GM23248 (cell line): ENCODE measurements around the gene EARS2. TPM values are rescaled to one million over a fixed set of nuclear protein-coding genes. Genes with fewer than 3 reads are reported as not detected.

ENCODE experiments used
- DNase-seq: peaks from one replicate; pipeline ENCODE4 v3.0.0-alpha.2; 2015
- H2AFZ ChIP-seq: fragments of 200-600 bp; sonication (generic); 2 replicates; pipeline ENCODE4 v1.6.1; 2016; ENCODE audit warnings: antibody characterized with exemption
- H3F3A ChIP-seq: fragments of 200-600 bp; sonication (generic); 2 replicates; pipeline ENCODE4 v1.6.1; 2016; ENCODE audit warnings: mild to moderate bottlenecking, antibody characterized with exemption, mixed run types; ENCODE audit not compliant: insufficient read depth
- H3K27ac ChIP-seq: fragments of 200-600 bp; sonication (generic); 2 replicates; pipeline ENCODE4 v1.5.1; 2016; ENCODE audit warnings: mild to moderate bottlenecking
- H3K27me3 ChIP-seq: fragments of 200-600 bp; sonication (generic); replicated peaks from 2 replicates; pipeline ENCODE4 v1.6.1; 2016; ENCODE audit warnings: mild to moderate bottlenecking; ENCODE audit not compliant: insufficient read depth
- H3K36me3 ChIP-seq: fragments of 200-600 bp; sonication (generic); 2 replicates; pipeline ENCODE4 v1.6.1; 2016; ENCODE audit warnings: low read depth, mild to moderate bottlenecking
- H3K4me1 ChIP-seq: fragments of 200-600 bp; sonication (generic); 2 replicates; pipeline ENCODE4 v1.6.1; 2016; ENCODE audit warnings: mild to moderate bottlenecking; ENCODE audit not compliant: insufficient read depth
- H3K4me2 ChIP-seq: fragments of 200-600 bp; sonication (generic); one replicate; pipeline ENCODE4 v1.6.1; 2016; ENCODE audit warnings: mild to moderate bottlenecking; ENCODE audit not compliant: unreplicated experiment
- H3K4me3 ChIP-seq: fragments of 200-600 bp; sonication (generic); 2 replicates; pipeline ENCODE4 v1.5.1; 2016; ENCODE audit warnings: mild to moderate bottlenecking
- H3K79me2 ChIP-seq: fragments of 200-600 bp; sonication (generic); 2 replicates; pipeline ENCODE4 v1.6.1; 2016; ENCODE audit warnings: mild to moderate bottlenecking; ENCODE audit not compliant: insufficient read depth
- H3K9ac ChIP-seq: fragments of 200-600 bp; sonication (generic); 2 replicates; pipeline ENCODE4 v1.6.1; 2016; ENCODE audit warnings: mild to moderate bottlenecking
- H3K9me2 ChIP-seq: fragments of 200-600 bp; sonication (generic); 2 replicates; pipeline ENCODE4 v1.6.1; 2016; ENCODE audit warnings: mixed run types, mild to moderate bottlenecking, moderate library complexity; ENCODE audit not compliant: insufficient read depth
- H3K9me3 ChIP-seq: fragments of 200-600 bp; sonication (generic); one replicate; pipeline ENCODE4 v1.6.1; 2017; ENCODE audit warnings: low read depth
- H4K20me1 ChIP-seq: fragments of 200-600 bp; sonication (generic); 2 replicates; pipeline ENCODE4 v1.6.0; 2016; ENCODE audit not compliant: insufficient read depth
- EZH2 ChIP-seq: fragments of 200-600 bp; sonication (generic); IDR thresholded peaks from 2 replicates; pipeline ENCODE4 v1.6.1; 2018; ENCODE audit warnings: antibody characterized with exemption, mild to moderate bottlenecking; ENCODE audit not compliant: insufficient read depth, poor library complexity, severe bottlenecking
- EZH2phosphoT487 ChIP-seq: fragments of 200-600 bp; sonication (generic); IDR thresholded peaks from 2 replicates; pipeline ENCODE4 v1.6.1; 2018; ENCODE audit warnings: antibody characterized with exemption, moderate library complexity, mild to moderate bottlenecking, low read depth; ENCODE audit not compliant: insufficient read depth
- WGBS, 2 experiments: methylation state at CpG; one replicate each; pipeline ENCODE4 v1.1.6; 2015 to 2017; ENCODE audit warnings: low lambda C conversion rate in 2 of 2, low coverage in 1 of 2; ENCODE audit errors: missing lambda C conversion rate in 2 of 2; 5-methylcytosine and 5-hydroxymethylcytosine counted together
- in situ Hi-C: fragments of 300-500 bp; cut with MboI; formaldehyde crosslinking; loops from 2 replicates; pipeline ENCODE4 v1.15.0; 2020
- polyA plus RNA-seq: library from polyadenylated mRNA; unstranded; fragments of >200 nt; fragmentation: Nextera tagmentation; extraction: Ambion mirVana; gene quantifications from 2 replicates; pipeline ENCODE4 v1.2.1, GENCODE V29; 2016
- total RNA-seq: library from RNA; depleted of rRNA; stranded (reverse); fragments of >200 nt; shearing (Covaris generic); gene quantifications from 2 replicates; pipeline ENCODE4 v1.2.3, GENCODE V29; 2014

EARS2 gene
- total and polyA plus RNA-seq, 2 experiments from 2014 or later: 15.6 to 27.1 TPM

DNA sequence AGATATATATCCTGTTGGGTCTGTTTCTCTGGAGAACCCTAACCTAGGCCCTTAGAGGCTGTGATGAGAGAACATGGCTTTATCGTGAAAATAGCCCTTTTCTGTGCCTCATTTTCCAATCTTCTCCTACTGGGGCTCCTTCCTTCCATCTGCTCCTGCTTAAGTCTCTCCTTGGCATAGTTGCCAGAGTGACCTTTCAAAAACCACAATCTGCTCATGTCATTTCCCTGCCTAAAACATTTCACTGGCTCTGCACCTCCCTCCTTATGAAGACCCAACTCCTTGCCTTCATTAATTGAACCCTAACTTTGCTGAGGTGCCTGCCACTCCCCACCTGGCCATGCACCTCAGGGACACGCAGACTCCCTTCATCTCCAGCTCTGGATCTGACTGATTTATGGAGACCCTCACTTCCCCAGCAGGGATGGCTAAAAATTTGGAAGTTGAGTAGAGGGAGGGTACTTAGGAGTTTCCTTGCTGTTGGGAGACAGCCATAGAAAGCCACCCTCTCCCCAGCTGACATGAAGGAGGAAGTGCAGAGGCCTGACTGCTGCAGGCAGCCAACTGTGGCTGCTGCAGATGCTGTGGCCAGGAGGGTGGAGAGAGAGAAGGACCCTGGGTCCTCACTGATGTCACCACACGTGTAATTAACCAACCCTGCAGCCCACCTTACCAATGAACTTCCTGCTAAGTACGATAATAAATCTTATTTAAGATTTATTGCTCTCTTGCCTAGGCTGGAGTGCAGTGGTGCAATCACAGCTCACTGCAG, 40.6 kb downstream of the EARS2 start:
- DNase-seq: peak; percentile 15
- Histone ChIP-seq H3K79me2 (no peaks in the 10 kb centered on the region), H4K20me1 (no peaks in the 10 kb centered on the region), H3K9ac (no peak overlapping the region), H2AFZ (no peak overlapping the region), H3K27ac (no peak overlapping the region), H3K4me2 (no peak overlapping the region), H3K27me3 (no peaks in the 10 kb centered on the region), H3K4me3 (no peak overlapping the region), H3K9me2 (no peaks in the 10 kb centered on the region), H3K36me3 (peaks cover 6% of the 10 kb centered on the region), H3K9me3 (no peaks in the 10 kb centered on the region), H3F3A (no peaks in the 10 kb centered on the region), H3K4me1 (no peaks in the 10 kb centered on the region)
- in situ Hi-C loops: no loop called here
- TF ChIP-seq EZH2: no peak
- TF ChIP-seq EZH2phosphoT487: no peak
- 86 to 94% methylated on average over 4 of the region's 4 CpGs for WGBS, 2 experiments

DNA sequence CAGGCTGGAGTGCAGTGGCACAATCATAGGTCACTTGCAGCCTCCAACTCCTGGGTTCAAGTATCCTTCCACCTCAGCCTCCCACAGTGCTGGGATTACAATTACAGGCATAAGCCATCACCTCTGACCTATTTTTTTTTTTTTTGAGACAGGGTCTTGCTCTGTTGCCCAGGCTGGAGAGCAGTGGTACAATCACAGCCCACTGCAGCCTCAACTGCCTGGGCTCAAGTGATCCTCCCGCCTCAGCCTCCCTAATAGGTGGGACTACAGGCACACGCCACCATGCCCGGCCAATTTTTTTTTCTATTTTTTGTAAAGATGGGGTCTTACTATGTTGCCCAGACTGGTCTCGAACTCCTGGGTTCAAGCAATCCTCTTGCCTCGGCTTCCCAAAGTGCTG, 41.3 kb downstream of the EARS2 start:
- 98% methylated on average over 5 of the region's 5 CpGs for WGBS, 2 experiments
- no peak overlapping the region for H3K4me2 ChIP-seq
- no peaks in the 10 kb centered on the region for H3F3A ChIP-seq
- no peak overlapping the region for H3K27ac ChIP-seq
- H4K20me1 ChIP-seq: no peaks in the 10 kb centered on the region
- no peaks in the 10 kb centered on the region for H3K4me1 ChIP-seq
- no peaks in the 10 kb centered on the region for H3K9me3 ChIP-seq
- no peak for TF ChIP-seq EZH2
- TF ChIP-seq EZH2phosphoT487: no peak
- H3K36me3 ChIP-seq: peaks cover 6% of the 10 kb centered on the region; the same call in 1 of the 2 replicates
- H3K27me3 ChIP-seq: no peaks in the 10 kb centered on the region
- DNase-seq: no peak
- no peaks in the 10 kb centered on the region for H3K79me2 ChIP-seq
- in situ Hi-C loops: no loop called here
- H3K4me3 ChIP-seq: no peak overlapping the region
- no peak overlapping the region for H3K9ac ChIP-seq
- H3K9me2 ChIP-seq: no peaks in the 10 kb centered on the region
- H2AFZ ChIP-seq: no peak overlapping the region

DNA sequence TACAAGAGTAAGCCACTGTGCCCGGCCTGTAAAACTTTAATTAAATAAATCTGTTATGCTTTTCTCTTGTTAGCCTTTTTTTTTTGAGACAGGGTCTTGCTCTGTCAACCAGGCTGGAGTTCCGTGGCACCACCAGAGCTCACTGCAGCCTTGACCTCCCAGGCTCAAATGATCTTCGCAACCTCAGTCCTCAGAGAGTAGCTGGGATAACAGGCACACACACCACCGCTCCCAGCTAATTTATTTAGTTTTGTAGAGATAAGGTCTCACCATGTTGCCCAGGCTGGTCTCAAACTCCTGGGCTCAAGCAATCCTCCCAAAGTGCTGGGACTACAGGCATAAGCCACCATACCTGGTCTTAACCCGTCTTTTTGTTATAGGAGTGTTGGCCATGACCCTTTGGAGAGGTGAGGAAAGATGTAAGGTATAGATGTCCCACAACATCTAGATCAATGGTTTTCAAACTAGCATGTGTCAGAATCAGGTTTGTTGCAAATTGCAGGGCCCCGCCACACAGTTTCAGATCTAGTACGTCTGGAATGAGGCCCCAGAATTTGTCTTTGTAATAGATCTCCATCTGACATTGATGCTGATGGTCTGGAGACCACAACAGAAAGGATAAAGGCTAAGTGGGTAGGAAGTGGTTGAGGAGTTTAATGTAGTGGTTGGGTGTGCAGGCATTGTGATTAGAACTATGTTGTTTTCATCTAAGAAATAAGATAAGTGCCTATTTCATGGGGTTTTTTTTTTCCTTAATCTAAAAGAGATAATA, 42.6 kb downstream of the EARS2 start:
- no peak for DNase-seq
- Histone ChIP-seq H3K9me2 (no peaks in the 10 kb centered on the region), H3K4me2 (no peak overlapping the region), H3K4me1 (0 out of 2 replicates have a peak, but pooled peaks cover under 1% of the 10 kb centered on the region), H3K9me3 (no peaks in the 10 kb centered on the region), H3F3A (no peaks in the 10 kb centered on the region), H3K27ac (no peak overlapping the region), H3K4me3 (no peak overlapping the region), H2AFZ (no peak overlapping the region), H4K20me1 (no peaks in the 10 kb centered on the region), H3K36me3 (peaks cover 3% of the 10 kb centered on the region; the same call in 1 of the 2 replicates), H3K79me2 (peaks cover 2% of the 10 kb centered on the region; the same call in 1 of the 2 replicates), H3K27me3 (no peaks in the 10 kb centered on the region), H3K9ac (no peak overlapping the region)
- 75 to 81% methylated on average over 7 of the region's 7 CpGs for WGBS, 2 experiments
- no peak for TF ChIP-seq EZH2phosphoT487
- no peak for TF ChIP-seq EZH2
- in situ Hi-C loops: no loop called here

DNA sequence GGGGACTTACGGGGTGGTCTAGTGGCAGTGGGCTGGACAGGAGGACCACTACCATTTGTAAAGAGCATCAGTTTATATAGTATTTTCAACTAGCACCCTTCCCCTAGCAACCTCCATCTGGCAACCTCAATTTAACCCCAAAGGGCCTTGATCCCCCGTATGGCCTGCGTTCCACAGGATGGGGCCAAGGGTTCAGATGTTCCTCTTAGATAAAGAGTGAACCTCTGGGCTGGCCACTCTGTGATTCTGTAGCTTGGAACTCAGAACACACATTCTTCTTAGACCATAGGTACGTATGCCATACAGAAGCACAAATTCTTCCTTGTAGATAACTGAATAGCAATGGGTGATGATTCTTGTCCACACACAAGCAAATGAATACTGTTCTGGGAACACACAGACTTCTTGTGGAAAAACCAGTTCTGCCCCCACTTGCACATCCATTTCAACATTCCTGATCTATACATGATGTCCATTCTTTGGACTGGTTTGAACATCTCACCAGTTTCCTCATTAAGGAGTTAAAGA, 44.9 kb downstream of the EARS2 start:
- no peaks in the 10 kb centered on the region for H3K36me3 ChIP-seq
- TF ChIP-seq EZH2phosphoT487 (no peak), EZH2 (no peak)

More for the DNA sequence above, 44.9 kb downstream of the EARS2 start:
- peaks cover 22% of the 10 kb centered on the region for H3K79me2 ChIP-seq
- peaks cover 13% of the 10 kb centered on the region; the same call in 1 of the 2 replicates for H3K4me1 ChIP-seq
- H3K27ac ChIP-seq: no peak overlapping the region
- H3F3A ChIP-seq: no peaks in the 10 kb centered on the region
- in situ Hi-C loops: no loop called here
- H3K9me2 ChIP-seq: no peaks in the 10 kb centered on the region
- H3K4me3 ChIP-seq: no peak overlapping the region
- DNase-seq: no peak
- no peak overlapping the region for H3K9ac ChIP-seq
- H3K27me3 ChIP-seq: no peaks in the 10 kb centered on the region
- no peak overlapping the region for H3K4me2 ChIP-seq
- 94 to 97% methylated on average over 4 of the region's 4 CpGs for WGBS, 2 experiments
- no peak overlapping the region for H2AFZ ChIP-seq
- H4K20me1 ChIP-seq: peaks cover 8% of the 10 kb centered on the region; the same call in 1 of the 2 replicates
- no peaks in the 10 kb centered on the region for H3K9me3 ChIP-seq
